Muscle of leg (tissue), 9 donors: ENCODE measurements around the gene IDH2. TPM values are rescaled to one million over a fixed set of nuclear protein-coding genes. Genes with fewer than 3 reads are reported as not detected.

Experiments used
- polyA plus RNA-seq, 8 donors: library from polyadenylated mRNA; unstranded; fragments of 120-200 nt; gene quantifications; one replicate each; pipeline versions ENCODE4 v1.2.1 to v1.2.3, GENCODE V29; 2013; ENCODE audit warnings: inconsistent platforms in 1 of 8, low replicate concordance in 1 of 8; ENCODE audit not compliant: insufficient read length in 8 of 8, insufficient read depth in 1 of 8
- total RNA-seq: library from RNA; stranded (reverse); fragments of 120-200 nt; gene quantifications from one replicate; pipeline ENCODE4 v1.2.4, GENCODE V29; 2013

Gene IDH2
- total and polyA plus RNA-seq, 9 donors = 215 to 286 (median 259) TPM

Other genes starting within 250 kb of the IDH2 start
- gene AP3S2, start 208.5 kb downstream of the IDH2 start, total RNA-seq = 35.2 TPM
- 10 to 100 TPM; 23.7 to 32.0 (median 26.1) TPM for gene AP3S2, start 208.5 kb downstream of the IDH2 start, polyA plus RNA-seq
- 10.1 TPM for gene ARPIN, start 189.5 kb downstream of the IDH2 start, total RNA-seq
- 10 to 100 TPM; 12.0 to 21.3 (median 17.2) TPM for gene ARPIN, start 189.5 kb downstream of the IDH2 start, polyA plus RNA-seq
- gene ZNF710, start 101.1 kb downstream of the IDH2 start, total RNA-seq = 6.1 TPM
- 10 to 100 TPM; 10.2 to 23.5 (median 14.2) TPM for gene ZNF710, start 101.1 kb downstream of the IDH2 start, polyA plus RNA-seq
- gene SEMA4B, start 98.9 kb upstream of the IDH2 start, total RNA-seq = 2.1 TPM
- gene SEMA4B, start 98.9 kb upstream of the IDH2 start, polyA plus RNA-seq = 1 to 10 TPM; 4.8 to 9.6 (median 7.4) TPM
- 13.2 TPM for gene CIB1, start 131.5 kb upstream of the IDH2 start, total RNA-seq
- 10 to 100 TPM; 21.6 to 28.0 (median 24.6) TPM for gene CIB1, start 131.5 kb upstream of the IDH2 start, polyA plus RNA-seq
- 2.9 TPM for gene GDPGP1, start 131.7 kb upstream of the IDH2 start, total RNA-seq
- 1 to 10 TPM; 1.5 to 3.8 (median 2.4) TPM for gene GDPGP1, start 131.7 kb upstream of the IDH2 start, polyA plus RNA-seq
- 0.09 TPM for gene TTLL13, start 147.1 kb upstream of the IDH2 start, total RNA-seq
- gene TTLL13, start 147.1 kb upstream of the IDH2 start, polyA plus RNA-seq = under 1 TPM in 4 of 8 donors, not detected in 4; 0.10 to 0.86 (median 0.24) TPM
- gene NGRN, start 163.2 kb upstream of the IDH2 start, total RNA-seq = 103 TPM
- gene NGRN, start 163.2 kb upstream of the IDH2 start, polyA plus RNA-seq = 100 to 1,000 TPM; 102 to 110 (median 105) TPM
- gene ZNF774, start 249.8 kb upstream of the IDH2 start, total RNA-seq = 2.3 TPM
- 1 to 10 TPM; 1.1 to 2.4 (median 2.1) TPM for gene ZNF774, start 249.8 kb upstream of the IDH2 start, polyA plus RNA-seq